HepG2 (cell line): Measurements from ENCODE around the gene NAP1L1. TPM values are rescaled to one million over a fixed set of nuclear protein-coding genes. Genes with fewer than 3 reads are reported as not detected.

Experiments
- ARNT2 ChIP-seq: sonication (generic); formaldehyde crosslinking; IDR thresholded peaks from 2 replicates; pipeline ENCODE4 v1.8.0; 2022; ENCODE audit warnings: mild to moderate bottlenecking, low read depth, missing genetic modification reagents, moderate library complexity
- DZIP1 ChIP-seq: sonication (generic); formaldehyde crosslinking; IDR thresholded peaks from 2 replicates; pipeline ENCODE4 v1.5.0; 2020; ENCODE audit warnings: mild to moderate bottlenecking, missing genetic modification reagents
- EEA1 ChIP-seq: sonication (generic); formaldehyde crosslinking; IDR thresholded peaks from 2 replicates; pipeline ENCODE4 v1.5.1; 2020; ENCODE audit warnings: mild to moderate bottlenecking, missing genetic modification reagents, borderline replicate concordance
- FIP1L1 ChIP-seq: fragments of 200-400 bp; formaldehyde crosslinking; IDR thresholded peaks from 2 replicates; pipeline ENCODE4 v1.6.1; 2018; ENCODE audit warnings: low read depth, mild to moderate bottlenecking, low read length, moderate library complexity, borderline replicate concordance; ENCODE audit not compliant: insufficient read depth
- HNRNPL ChIP-seq: fragments of 200-400 bp; formaldehyde crosslinking; IDR thresholded peaks from 2 replicates; pipeline ENCODE4 v1.6.1; 2017; ENCODE audit warnings: mild to moderate bottlenecking, low read depth, low read length
- KLF13 ChIP-seq: sonication (generic); formaldehyde crosslinking; IDR thresholded peaks from 2 replicates; pipeline ENCODE4 v1.4.0; 2020; ENCODE audit warnings: mild to moderate bottlenecking, missing genetic modification reagents
- MXD1 ChIP-seq: sonication (generic); formaldehyde crosslinking; IDR thresholded peaks from 2 replicates; pipeline ENCODE4 v1.4.0; 2020; ENCODE audit warnings: mild to moderate bottlenecking, missing genetic modification reagents
- NR3C1 ChIP-seq: sonication (generic); formaldehyde crosslinking; IDR thresholded peaks from 2 replicates; pipeline ENCODE4 v1.4.0; 2020; ENCODE audit warnings: missing genetic modification reagents
- ZFX ChIP-seq: sonication (generic); formaldehyde crosslinking; IDR thresholded peaks from 2 replicates; pipeline ENCODE4 v1.4.0; 2020; ENCODE audit warnings: mild to moderate bottlenecking, low read depth, missing genetic modification reagents, moderate library complexity
- ZNF235 ChIP-seq: sonication (generic); formaldehyde crosslinking; IDR thresholded peaks from 2 replicates; pipeline ENCODE4 v1.8.1; 2023; ENCODE audit warnings: mild to moderate bottlenecking, missing genetic modification reagents, borderline replicate concordance
- ZNF501 ChIP-seq: sonication (generic); formaldehyde crosslinking; IDR thresholded peaks from 2 replicates; pipeline ENCODE4 v1.5.1; 2020; ENCODE audit warnings: mild to moderate bottlenecking, moderate library complexity, missing genetic modification reagents
- ZNF629 ChIP-seq: sonication (generic); formaldehyde crosslinking; conservative IDR thresholded peaks from 2 replicates; pipeline ENCODE4 v1.5.0; 2020; ENCODE audit warnings: missing genetic modification reagents
- ZNF709 ChIP-seq: sonication (generic); formaldehyde crosslinking; IDR thresholded peaks from 2 replicates; pipeline ENCODE4 v1.5.0; 2020; ENCODE audit warnings: mild to moderate bottlenecking, missing genetic modification reagents
- ZNF713 ChIP-seq: sonication (generic); formaldehyde crosslinking; IDR thresholded peaks from 2 replicates; pipeline ENCODE4 v1.4.0; 2020; ENCODE audit warnings: mild to moderate bottlenecking, missing genetic modification reagents
- polyA plus RNA-seq, 8 experiments: library from polyadenylated mRNA; depleted of rRNA in 3 of 8; stranded (reverse) in 7 of 8; unstranded in 1 of 8; fragments of >200 nt; fragmentation: Illumina TruSeq in 4 of 8; extraction: Trizol in 4 of 8; gene quantifications; 2 replicates each; pipeline versions ENCODE4 v1.2.1 to v1.2.3, GENCODE V29; 2011 to 2016; ENCODE audit warnings: low read depth in 4 of 8, missing spikeins in 1 of 8, mixed read lengths in 1 of 8; ENCODE audit not compliant: insufficient read depth in 1 of 8
- total RNA-seq, 5 experiments: library from RNA; depleted of rRNA; stranded (reverse); fragments of >200 nt; fragmentation: Illumina TruSeq; extraction: Trizol; gene quantifications; 2 replicates each; pipeline ENCODE4 v1.2.3, GENCODE V29; 2016; ENCODE audit warnings: low read depth in 1 of 5

NAP1L1 gene
- total and polyA plus RNA-seq, 2 of the 13 experiments (the other 11 are each of a cell fraction or from before 2014, with no cell fraction given): 207 to 309 TPM

GRCh38 chr12:76031081-76031413 is 53.4 kb downstream of the NAP1L1 start (continued):
- TF ChIP-seq FIP1L1: 0 out of 2 replicates have a peak, but pooled peaks have one; percentile 85
- TF ChIP-seq ZNF709 (CRISPR knock-in tag): 0 out of 2 replicates have a peak, but pooled peaks have one; percentile 3
- no peak for TF ChIP-seq ZNF713 (CRISPR knock-in tag)
- 0 out of 2 replicates have a peak, but pooled peaks have one; percentile 1 for TF ChIP-seq ARNT2 (CRISPR knock-in tag)
- 0 out of 2 replicates have a peak, but pooled peaks have one; percentile 15 for TF ChIP-seq DZIP1
- peak; percentile 8; the same call in 1 of the 2 replicates for TF ChIP-seq MXD1 (CRISPR knock-in tag)
- TF ChIP-seq NR3C1 (CRISPR knock-in tag): no peak
- TF ChIP-seq ZFX: no peak
- TF ChIP-seq KLF13: no peak
- peak; percentile 70 for TF ChIP-seq HNRNPL
- TF ChIP-seq ZNF235 (CRISPR knock-in tag): 0 out of 2 replicates have a peak, but pooled peaks have one; percentile 18
- no peak for TF ChIP-seq ZNF501
- TF ChIP-seq ZNF629 (CRISPR knock-in tag): no peak
- 0 out of 2 replicates have a peak, but pooled peaks have one; percentile 43 for TF ChIP-seq EEA1 (CRISPR knock-in tag)
